T-helper 9 cell (primary cell): ENCODE measurements around the gene IGF2R.

Experiments
- DNase-seq: peaks from one replicate; pipeline ENCODE4 v3.0.0-alpha.2; 2020

Gene IGF2R

DNA sequence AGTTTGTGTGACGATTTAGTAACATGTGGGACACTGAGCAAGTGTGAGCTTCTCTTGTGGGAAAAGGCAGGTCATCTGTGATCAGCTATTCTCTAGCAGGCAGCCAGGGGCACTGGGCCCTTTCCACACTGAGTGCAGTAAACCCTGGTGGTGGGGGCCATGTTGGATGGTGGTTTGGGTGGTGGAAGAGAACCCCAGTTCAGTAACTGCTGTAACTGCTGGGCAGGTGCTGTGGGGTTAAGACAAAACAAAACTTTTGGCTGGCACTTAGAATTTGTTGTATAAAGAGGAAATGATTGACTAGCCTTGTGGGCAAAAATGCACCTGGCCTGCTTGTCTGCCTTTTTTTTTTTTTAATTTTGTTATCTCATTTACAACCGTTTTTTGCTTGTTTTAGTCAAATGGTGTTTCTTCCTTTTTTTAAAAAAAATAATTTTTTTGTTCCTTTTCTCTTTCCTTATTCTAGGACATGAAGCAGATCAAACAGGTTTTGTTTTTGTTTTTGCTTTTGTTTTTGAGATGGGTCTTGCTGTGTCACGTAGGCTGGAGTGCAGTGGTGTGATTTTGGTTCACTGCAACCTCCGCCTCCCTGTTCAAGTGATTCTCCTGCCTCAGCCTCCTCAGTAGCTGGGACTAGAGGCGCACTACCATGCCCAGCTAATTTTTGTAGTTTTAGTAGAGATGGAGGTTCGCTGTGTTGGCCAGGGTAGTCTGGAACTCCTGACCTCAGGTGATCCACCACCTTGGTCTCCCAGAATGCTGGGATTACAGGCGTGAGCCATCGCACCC, 59.8 kb downstream of the IGF2R start:
- no peak for DNase-seq

DNA sequence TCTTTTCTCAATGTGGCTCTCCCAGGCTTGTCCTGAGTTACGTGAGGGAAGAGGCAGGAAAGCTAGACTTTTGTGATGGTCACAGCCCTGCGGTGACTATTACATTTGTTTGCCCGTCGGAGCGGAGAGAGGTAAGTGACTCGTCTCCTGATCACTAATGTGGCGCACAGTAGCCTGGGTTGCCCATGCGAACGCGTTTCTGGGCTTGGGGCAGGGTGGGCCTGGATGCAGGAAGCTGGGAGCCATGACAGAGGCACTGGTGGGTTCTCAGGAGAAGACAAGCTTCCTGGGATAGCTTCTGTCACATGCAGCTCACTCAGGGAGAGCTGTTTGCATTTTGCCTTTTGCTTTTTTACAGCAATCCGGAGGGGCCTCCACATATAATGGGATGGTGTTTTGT, 60.6 kb downstream of the IGF2R start:
- DNase-seq = no peak

DNA sequence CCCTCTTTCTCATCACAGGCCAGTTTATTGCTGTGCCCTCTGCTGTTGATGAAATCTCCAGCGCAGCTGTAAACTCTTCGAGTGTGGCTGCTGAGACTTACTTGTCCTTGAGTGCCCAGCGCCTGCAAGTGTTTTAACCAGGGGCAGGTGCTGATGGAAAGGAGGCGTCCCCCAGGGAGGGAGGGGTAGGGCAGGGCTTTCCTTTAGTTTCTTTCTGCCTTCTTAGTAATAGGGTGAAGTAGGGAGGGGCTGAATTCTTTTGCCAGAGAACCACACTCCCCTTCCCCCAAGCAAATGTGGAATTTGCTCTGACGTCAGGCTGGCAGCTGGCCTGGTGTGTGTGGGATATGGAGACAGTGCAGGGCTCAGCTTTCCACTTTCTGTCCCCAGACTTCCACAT, 61.2 kb downstream of the IGF2R start:
- DNase-seq = no peak

DNA sequence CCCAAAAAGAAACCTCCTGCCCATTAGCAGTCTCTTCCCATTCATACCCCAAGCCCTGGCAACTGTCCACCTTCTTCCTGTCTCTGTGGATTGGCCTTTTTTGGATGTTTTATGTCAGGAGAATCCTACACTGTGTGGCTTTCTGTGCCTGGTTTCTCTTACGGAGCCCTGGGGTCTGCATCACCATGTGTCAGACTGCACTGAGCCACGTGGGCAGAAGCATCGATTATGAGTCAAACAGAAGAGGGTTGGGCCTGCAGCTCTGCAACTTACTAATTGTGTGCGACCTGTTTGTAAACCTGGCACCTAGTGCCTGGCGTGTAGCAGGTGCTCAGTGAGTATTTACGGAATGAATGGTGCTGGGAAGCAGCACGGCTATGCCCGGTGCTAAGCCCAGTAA, 62.6 kb downstream of the IGF2R start:
- no peak for DNase-seq

DNA sequence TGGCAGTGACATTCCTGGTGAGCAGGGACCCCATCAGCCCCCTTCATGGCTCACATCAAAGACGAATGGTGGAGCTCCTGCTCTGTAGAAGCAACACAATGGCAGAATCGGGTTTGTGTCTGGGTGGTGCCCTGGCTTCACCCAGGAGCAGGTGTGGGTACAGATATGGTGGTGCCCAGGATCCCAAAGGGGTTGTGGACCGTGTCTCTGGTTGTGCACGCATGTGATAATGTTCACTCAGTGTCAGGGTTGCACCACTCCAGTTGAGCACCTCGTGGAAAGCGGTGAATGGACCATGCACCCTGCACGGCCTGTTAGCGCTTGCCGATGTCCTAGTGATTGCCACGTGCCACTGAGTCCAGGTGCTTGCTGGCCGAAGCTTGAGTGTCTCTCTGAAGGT, 63.0 kb downstream of the IGF2R start:
- no peak for DNase-seq

GRCh38 chr6:160032538-160032937, 63.7 kb downstream of the IGF2R start:
- DNase-seq = no peak

DNA sequence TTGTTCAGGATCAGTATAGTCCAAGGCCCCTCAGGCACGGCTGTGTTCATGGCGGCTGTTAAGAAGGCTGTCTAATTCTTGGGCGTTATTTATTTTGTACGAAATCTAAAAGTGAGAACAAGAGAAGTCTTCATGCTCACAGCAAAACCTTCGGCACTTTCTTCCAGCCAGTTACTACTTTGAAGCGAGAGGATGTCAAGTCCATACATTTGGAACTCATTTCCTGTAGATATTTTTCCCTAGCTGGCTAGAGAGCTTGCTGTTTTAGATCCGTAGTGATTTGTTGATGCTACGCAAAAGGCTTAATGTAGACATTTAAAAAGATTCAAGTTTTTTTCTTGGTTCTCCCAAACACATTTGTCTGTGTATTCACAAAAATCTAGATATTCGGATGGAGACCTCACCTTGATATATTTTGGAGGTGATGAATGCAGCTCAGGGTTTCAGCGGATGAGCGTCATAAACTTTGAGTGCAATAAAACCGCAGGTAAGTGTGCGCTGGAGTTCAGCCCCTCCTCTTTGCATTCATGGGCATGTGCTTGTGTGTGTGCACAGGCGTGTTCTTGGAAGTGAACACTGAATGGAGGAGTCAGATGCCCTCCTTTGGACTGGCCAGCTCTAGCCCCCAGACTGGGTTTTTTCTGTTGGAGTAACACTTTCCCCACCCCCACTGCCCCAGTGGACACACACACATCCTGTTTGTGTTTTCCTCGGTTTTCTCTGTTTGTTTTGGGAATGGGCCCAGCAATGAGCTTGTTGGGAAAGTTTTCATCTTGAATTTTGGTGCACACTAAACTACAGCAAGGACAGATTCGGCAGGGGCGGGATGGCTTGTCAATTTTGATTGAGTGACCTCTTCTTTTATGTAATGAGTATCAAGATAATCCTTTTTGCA, 65.4 kb downstream of the IGF2R start:
- DNase-seq = no peak

DNA sequence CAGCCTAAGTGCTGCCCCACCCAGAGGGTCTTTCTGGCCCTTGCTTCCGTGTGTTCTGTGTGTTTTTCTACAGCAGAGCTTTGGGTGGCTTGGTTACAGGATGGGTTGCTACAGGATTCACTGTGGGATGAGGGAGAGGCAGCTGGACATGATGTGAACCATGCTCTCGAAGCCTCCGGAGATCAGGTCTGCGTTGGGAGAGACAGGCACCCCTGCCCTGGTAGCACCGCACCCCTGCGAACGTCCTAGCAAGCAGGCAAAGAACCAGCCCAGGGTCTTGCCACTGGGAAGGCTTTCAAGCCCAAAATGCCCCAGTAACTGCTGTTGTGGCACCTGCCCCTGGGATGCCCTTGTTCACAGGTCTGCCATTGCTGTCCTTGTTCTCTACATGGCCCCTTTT, 66.4 kb downstream of the IGF2R start:
- no peak for DNase-seq

GRCh38 chr6:160035693-160036330, 66.9 kb downstream of the IGF2R start:
- no peak for DNase-seq

DNA sequence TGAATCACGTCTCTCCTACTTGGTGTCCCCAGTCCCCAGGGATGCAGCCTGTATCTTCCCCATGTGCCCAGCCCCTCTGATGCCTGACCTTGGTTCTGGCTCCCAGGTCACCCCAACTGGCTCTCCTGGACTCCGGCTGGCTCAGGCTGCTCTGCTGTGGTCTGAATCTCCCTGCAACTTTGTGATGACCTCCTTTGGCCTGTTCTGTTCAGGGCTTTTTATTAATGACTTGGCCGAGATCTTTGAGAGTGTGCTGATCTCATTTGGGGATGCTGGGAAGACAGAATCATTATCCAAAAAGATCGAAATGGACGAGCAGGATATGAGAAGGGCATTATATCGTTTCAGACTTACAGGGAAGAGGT, 67.4 kb downstream of the IGF2R start:
- no peak for DNase-seq

DNA sequence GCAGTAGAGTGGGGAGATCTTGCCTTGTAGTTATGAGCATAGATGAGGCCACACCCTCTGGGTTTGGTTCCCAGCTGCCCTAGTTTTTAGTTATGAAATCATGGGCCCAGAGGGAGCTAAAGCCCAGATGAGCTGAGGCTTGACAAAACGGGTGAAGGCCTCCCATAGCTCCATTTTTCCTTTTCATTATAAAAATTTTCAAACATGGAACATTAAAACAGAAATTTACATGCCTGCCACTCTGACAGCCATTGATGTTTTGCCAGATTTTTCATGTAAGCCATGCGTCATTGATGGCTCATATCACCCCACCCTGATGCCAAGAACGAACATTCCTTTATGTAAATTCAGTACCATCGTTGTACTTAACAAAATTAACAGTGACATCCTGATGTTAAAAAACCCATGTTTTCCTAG, 67.9 kb downstream of the IGF2R start:
- no peak for DNase-seq

DNA sequence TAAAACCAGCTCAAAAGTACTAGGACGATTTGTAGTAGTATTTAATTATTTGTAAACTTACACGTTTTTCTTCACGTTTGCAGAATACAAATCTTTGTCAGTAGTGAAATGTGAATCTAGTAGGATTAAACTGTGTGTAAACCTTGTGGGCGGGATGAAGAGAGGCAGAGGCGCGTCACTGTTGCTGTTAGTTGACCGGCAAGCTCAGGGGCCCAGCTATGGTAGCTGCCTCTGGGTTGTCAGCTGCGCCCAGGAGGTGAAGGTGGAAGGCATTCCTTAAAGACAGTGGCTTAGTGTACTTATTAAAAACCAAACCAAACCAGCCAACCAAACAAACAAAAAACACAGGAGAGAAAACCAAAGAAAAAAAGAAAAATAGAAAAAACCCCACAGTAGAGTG, 69.6 kb downstream of the IGF2R start:
- DNase-seq = no peak

DNA sequence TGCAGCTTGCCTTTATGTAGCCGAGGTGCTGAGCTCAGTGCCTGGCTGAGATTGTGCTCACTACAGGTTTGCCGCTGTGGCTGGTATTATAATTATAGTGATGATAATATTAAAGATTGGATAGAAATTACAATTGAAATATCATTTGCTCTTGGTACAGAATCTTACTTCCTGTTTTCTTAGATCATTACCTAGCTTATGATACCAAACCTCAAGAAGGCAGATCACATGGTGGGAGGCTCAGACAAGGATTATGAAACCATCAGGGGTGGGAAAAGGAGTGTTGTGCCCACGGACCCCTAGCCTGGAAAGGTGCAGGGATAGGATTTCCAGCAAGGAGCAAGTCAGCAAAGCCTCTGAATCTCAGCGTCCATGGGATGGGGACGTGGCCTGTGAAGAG, 70.6 kb downstream of the IGF2R start:
- DNase-seq = no peak

DNA sequence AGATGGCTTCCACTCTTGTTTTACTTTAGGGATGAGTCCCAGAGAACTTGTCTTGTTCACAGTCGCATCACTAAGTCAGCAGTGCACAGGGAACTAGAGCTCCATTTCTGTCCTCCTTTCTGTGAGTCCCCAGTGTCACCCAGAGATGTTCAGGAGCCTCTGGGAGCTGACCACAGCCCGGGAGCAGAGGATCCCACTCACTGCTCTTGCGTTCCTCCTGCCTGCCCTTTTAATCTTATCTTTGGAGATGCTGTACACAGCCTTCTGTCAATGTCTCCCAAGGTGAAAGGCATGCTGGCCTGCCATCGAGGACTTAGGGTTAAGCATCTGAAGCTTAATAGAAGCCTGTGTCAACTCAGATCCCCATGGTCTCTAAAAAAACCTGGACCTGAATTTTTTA, 71.2 kb downstream of the IGF2R start:
- no peak for DNase-seq

DNA sequence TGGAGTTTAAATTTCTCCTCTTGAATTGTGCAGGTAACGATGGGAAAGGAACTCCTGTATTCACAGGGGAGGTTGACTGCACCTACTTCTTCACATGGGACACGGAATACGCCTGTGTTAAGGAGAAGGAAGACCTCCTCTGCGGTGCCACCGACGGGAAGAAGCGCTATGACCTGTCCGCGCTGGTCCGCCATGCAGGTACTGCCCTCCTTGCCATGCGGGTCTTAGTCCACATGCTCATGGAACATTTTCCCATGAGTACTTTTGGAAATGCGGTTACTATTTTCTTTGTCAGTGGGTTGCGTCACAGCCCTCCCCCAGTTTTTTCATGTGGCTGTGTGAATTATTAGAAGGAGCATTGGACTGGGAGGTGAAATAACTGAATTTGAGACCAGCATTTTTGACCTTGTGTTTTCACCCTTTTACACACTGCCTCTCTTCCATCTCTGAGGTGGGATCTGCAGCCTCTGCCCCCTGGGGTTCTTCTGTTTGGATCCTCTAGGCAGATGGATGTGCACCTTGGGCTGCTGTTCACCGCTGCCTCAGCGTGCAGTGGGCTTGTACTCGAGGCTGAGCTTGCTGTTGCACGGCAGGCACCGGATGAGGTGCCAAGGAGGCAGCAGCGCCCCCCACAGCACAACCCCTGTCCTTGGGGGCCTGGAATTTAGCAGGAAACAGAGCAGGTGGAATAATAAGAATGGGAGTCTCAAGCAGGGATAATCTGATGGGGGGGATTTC, 71.8 kb downstream of the IGF2R start:
- no peak for DNase-seq

- no peak for DNase-seq
These were observed 72.7 kb downstream of the IGF2R start for GRCh38 chr6:160041608-160042007.

- no peak for DNase-seq
These were observed 73.3 kb downstream of the IGF2R start for GRCh38 chr6:160042014-160042773.

- no peak for DNase-seq
These were observed 74.0 kb downstream of the IGF2R start for GRCh38 chr6:160042788-160043301.

DNA sequence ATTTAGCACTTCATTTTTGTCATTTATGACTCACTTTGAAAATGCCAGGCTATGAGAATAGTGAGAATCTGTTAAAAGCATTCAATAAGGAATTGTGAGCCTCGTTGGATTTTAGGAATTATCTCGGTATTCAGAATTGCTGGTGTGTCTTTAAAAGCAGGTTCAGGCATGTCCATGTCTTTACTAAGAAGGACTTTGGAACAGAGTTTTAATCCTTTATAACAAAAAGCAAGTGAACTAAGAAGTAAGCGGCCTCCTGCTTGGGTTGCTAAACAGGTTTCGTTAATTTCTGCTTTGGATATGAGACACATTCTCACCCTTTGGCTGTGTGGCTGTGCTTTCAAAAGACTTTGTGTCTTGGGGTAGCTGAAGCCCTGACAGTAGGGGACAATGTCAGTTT, 74.9 kb downstream of the IGF2R start:
- no peak for DNase-seq

GRCh38 chr6:160044687-160045086, 75.8 kb downstream of the IGF2R start:
- no peak for DNase-seq

- no peak for DNase-seq
These were observed 79.6 kb downstream of the IGF2R start for GRCh38 chr6:160048471-160048870.

DNA sequence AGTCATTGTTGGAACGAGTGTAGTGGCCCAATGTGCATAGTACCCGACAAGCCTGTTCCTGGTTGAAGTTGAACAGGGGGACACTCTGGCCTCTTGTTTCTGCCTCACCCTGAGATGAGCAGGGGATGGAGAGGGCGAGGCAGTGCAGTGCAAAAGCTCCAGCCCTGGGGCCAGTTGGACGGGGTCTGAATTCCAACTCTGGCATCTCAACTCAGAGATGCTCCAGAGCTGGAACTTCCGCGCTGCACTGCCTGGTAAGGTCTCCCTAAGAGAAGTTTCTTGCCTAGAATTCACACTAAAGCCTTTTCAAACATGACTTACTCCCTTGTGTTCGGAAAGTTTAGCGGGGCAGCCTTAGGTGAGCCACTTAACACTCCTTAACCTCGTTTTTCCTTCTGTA, 80.5 kb downstream of the IGF2R start:
- no peak for DNase-seq
